Right lobe of liver (tissue), 6 donors: Measurements from ENCODE around the gene LTBP1. TPM values are rescaled to one million over a fixed set of nuclear protein-coding genes. Genes with fewer than 3 reads are reported as not detected.

Experiments
- ATAC-seq, 4 donors: fragments of 200-7000 bp; cut with Tn5 transposase; one replicate each; pipeline ENCODE4 v1.9.1; 2020; ENCODE audit warnings: mild to moderate bottlenecking in 4 of 4, moderate library complexity in 4 of 4
- DNase-seq, 3 donors: peaks; one replicate each; pipeline ENCODE4 v3.0.0-alpha.2; 2020
- H3K27ac ChIP-seq, 3 donors: fragments of 200-600 bp; one replicate each; pipeline ENCODE4 v1.8.0; 2022
- H3K27me3 ChIP-seq, 2 donors: fragments of 200-600 bp; one replicate each; pipeline ENCODE4 v1.8.0; 2022
- H3K36me3 ChIP-seq, 4 donors: fragments of 200-600 bp; sonication (generic) in 1 of 4; one replicate each; pipeline versions ENCODE4 v1.5.1 to v1.8.0; 2017 to 2022; ENCODE audit warnings: control low read depth in 1 of 4
- H3K4me1 ChIP-seq, 4 donors: fragments of 200-600 bp; sonication (generic) in 1 of 4; one replicate each; pipeline versions ENCODE4 v1.5.1 to v1.8.0; 2017 to 2022; ENCODE audit warnings: control low read depth in 1 of 4
- H3K4me3 ChIP-seq, 3 donors: fragments of 200-600 bp; one replicate each; pipeline ENCODE4 v1.8.0; 2022
- H3K9me3 ChIP-seq, 4 donors: fragments of 200-600 bp; sonication (generic) in 1 of 4; one replicate each; pipeline versions ENCODE4 v1.5.1 to v1.8.0; 2017 to 2022; ENCODE audit warnings: control low read depth in 1 of 4
- CTCF ChIP-seq, 4 donors: fragments of 200-600 bp in 3 of 4; fragments of 450-650 bp in 1 of 4; IDR thresholded peaks; one replicate each; pipeline versions ENCODE4 v1.5.1 to v1.8.0; 2016 to 2022; ENCODE audit warnings: antibody characterized with exemption in 4 of 4, mild to moderate bottlenecking in 2 of 4
- POLR2A ChIP-seq: fragments of 450-650 bp; IDR thresholded peaks from one replicate; pipeline ENCODE4 v1.6.1; 2017; ENCODE audit warnings: antibody characterized with exemption, mild to moderate bottlenecking
- WGBS: methylation state at CpG from one replicate; pipeline ENCODE4 v1.1.6; 2018; ENCODE audit warnings: low coverage, low lambda C conversion rate; ENCODE audit not compliant: insufficient coverage; ENCODE audit errors: missing lambda C conversion rate; 5-methylcytosine and 5-hydroxymethylcytosine counted together
- intact Hi-C, 2 donors: fragments of 100-400 bp; cut with DNase I; formaldehyde crosslinking; loops; one replicate each; pipeline versions ENCODE4 v1.11.2 to v1.14.1; 2022
- total RNA-seq, 6 experiments: library from RNA; depleted of rRNA in 2 of 6; stranded (reverse); fragments of >200 nt in 2 of 6; fragmentation: NEBNext Ultra II Directional in 3 of 6; extraction: Animal tissue kit (Norgen Biotek cat#: 25700) in 3 of 6; gene quantifications; one replicate each; pipeline versions ENCODE4 v1.1.0 to v1.2.4, GENCODE V29; 2016 to 2023
- donor health status: DM: no; HTN: yes; CAD: no.
- donor health status: DM: no; HTN: no; CAD: no.
- donor health status: DM: no; HTN: no; CAD: no.
- donor health status: DM: no; HTN: yes; CAD: no.
- donor health status: DM: no; HTN: yes; CAD: no.

LTBP1 gene
- total RNA-seq, 6 experiments from 2014 or later, result 5.4 to 14.2 (median 9.1) TPM

GRCh38 chr2:33216508-33217182, 269.9 kb downstream of the LTBP1 start:
- peak overlapping the region in 2 of 3 donors; percentile 8 to 31 for H3K27ac ChIP-seq
- H3K4me1 ChIP-seq, result peaks cover 0 to 28% (median 10%) of the 10 kb centered on the region in 4 donors
- H3K36me3 ChIP-seq, result no peaks in the 10 kb centered on the region
- intact Hi-C loops, result no loop called here
- 43% methylated on average over 3 of the region's 3 CpGs for WGBS
- no peaks in the 10 kb centered on the region for H3K9me3 ChIP-seq
- TF ChIP-seq CTCF (IDR thresholded peaks at IDR 0.05), result no peak
- TF ChIP-seq POLR2A, result no peak
- DNase-seq, result peak; percentile 58 to 84 (median 82)
- no peak overlapping the region for H3K4me3 ChIP-seq
- ATAC-seq, result peak; percentile 83 to 96 (median 95)
- no peaks in the 10 kb centered on the region for H3K27me3 ChIP-seq

GRCh38 chr2:33217406-33217805, 270.7 kb downstream of the LTBP1 start:
- WGBS, result 68% methylated on average over 3 of the region's 3 CpGs
- intact Hi-C loops, result no loop called here
- TF ChIP-seq CTCF (IDR thresholded peaks at IDR 0.05), result no peak
- no peak for TF ChIP-seq POLR2A
- Histone ChIP-seq H3K36me3 (no peaks in the 10 kb centered on the region), H3K4me3 (no peak overlapping the region), H3K27me3 (no peaks in the 10 kb centered on the region), H3K9me3 (no peaks in the 10 kb centered on the region), H3K27ac (peak overlapping the region in 2 of 3 donors; percentile 8 to 31), H3K4me1 (peaks cover 0 to 20% (median 9%) of the 10 kb centered on the region in 4 donors)
- DNase-seq, result no peak
- ATAC-seq, result no peak

GRCh38 chr2:33219114-33219513, 272.4 kb downstream of the LTBP1 start:
- WGBS, result 86% methylated on average over 4 of the region's 4 CpGs
- Histone ChIP-seq H3K9me3 (no peaks in the 10 kb centered on the region), H3K4me3 (no peak overlapping the region), H3K27ac (no peak overlapping the region), H3K27me3 (no peaks in the 10 kb centered on the region), H3K36me3 (peaks cover 0 to 3% (median 0%) of the 10 kb centered on the region in 4 donors), H3K4me1 (peaks cover 0 to 20% (median 9%) of the 10 kb centered on the region in 4 donors)
- ATAC-seq (no peak), DNase-seq (no peak)
- intact Hi-C loops, result no loop called here
- TF ChIP-seq CTCF (IDR thresholded peaks at IDR 0.05) (no peak), POLR2A (no peak)

- H3K27ac ChIP-seq, result no peak overlapping the region
- H3K4me3 ChIP-seq, result no peak overlapping the region
- no peak for TF ChIP-seq CTCF (IDR thresholded peaks at IDR 0.05)
- no peak for TF ChIP-seq POLR2A
- H3K9me3 ChIP-seq, result no peaks in the 10 kb centered on the region
- ATAC-seq (peak in 3 of 4 donors; percentile 23 to 47 (median 31)), DNase-seq (no peak)
- peaks cover 0 to 3% (median 0%) of the 10 kb centered on the region in 4 donors for H3K36me3 ChIP-seq
- peaks cover 0 to 20% (median 9%) of the 10 kb centered on the region in 4 donors for H3K4me1 ChIP-seq
- 8% methylated on average over 2 of the region's 2 CpGs for WGBS
- intact Hi-C loops, result no loop called here
- H3K27me3 ChIP-seq, result no peaks in the 10 kb centered on the region
These were observed 273.1 kb downstream of the LTBP1 start for GRCh38 chr2:33219850-33220275.
